ENCODE measurements around the gene TMA7B. TPM values are rescaled to one million over a fixed set of nuclear protein-coding genes. Genes with fewer than 3 reads are reported as not detected.
A peak's percentile ranks its signal among the peaks of the same experiment; 100 is the strongest.
"Not testable (repeated sequence)": the region's sequence is repeated elsewhere in the genome, so short reads cannot be mapped to it uniquely, and the experiment has no call there.

The TMA7B gene
- total RNA-seq, 2 donors from 2014 or later, result 2.4 to 2.5 TPM

DNA sequence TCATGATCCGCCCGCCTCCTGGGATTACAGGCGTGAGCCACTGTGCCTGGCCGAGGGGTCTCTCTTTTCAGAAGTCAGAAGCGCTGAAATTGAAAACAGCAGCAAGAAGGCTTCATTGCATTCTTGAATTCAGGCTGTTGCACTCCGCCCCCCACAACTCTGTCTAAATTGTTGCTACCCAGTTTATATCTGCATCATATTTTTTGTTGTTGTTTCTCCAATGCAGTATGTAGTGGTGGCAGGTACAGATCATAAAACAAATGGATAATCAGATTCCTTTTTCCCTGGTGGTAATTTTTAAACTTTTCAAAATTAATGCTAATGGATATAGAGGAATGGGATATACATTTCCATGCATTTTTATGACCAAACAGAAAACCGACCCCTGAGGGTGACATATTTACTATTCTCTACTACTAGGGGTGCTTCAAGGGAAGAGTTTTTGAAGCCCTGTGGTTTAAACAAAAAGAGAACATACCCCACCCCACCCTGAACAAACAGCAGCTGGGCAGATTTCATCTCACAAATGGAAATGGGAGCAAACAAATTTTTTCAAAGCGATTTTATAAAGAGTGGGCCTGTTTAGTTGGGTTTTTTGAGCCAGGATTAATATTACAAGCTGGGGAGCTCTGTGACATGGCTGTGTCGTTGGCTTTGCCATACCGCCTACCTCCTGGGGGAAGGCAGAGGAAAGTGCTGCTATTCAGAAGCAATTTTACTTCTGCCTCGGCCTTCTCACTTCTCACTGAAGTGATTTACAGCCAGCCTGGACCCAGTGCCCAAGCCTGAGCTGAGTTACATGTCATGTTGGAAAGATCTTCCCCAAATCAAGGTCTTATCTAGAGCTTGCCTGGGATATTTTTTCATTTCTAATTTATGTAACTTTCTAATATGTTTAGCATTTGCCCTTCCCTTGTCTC is 16.0 kb upstream of the TMA7B start:
- Mint-ChIP-seq H3K27ac (peak overlapping the region; percentile 82 to 94), H3K9me3 (no peaks in the 10 kb centered on the region), H3K36me3 (peaks cover 7 to 23% of the 10 kb centered on the region in 2 donors)
- no peak for ATAC-seq
- DNase-seq (ENCODE audit: low spot score in 2 of 2), result no peak

DNA sequence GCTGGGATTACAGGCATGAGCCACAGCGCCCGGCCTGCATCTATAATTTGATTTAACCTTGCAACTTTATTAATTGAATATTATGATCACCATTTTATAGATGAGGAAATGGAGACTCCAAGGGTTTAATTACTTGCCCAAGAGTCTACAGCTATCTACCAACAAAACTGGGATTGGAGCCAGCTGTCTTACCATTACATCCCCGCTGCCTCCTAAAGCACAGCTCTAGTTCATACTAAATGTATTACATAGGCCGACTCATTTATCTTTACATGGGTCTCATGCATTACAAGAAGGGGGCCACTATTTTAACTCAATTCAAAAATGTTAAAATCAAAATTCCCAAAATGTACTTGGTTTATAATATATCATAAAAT is 14.1 kb upstream of the TMA7B start:
- ATAC-seq, result no peak
- Mint-ChIP-seq H3K9me3 (peaks cover 6 to 9% of the 10 kb centered on the region in 2 donors), H3K36me3 (peaks cover 25 to 40% of the 10 kb centered on the region in 2 donors), H3K27ac (no peak overlapping the region)
- no peak for DNase-seq (ENCODE audit: low spot score in 2 of 2)

DNA sequence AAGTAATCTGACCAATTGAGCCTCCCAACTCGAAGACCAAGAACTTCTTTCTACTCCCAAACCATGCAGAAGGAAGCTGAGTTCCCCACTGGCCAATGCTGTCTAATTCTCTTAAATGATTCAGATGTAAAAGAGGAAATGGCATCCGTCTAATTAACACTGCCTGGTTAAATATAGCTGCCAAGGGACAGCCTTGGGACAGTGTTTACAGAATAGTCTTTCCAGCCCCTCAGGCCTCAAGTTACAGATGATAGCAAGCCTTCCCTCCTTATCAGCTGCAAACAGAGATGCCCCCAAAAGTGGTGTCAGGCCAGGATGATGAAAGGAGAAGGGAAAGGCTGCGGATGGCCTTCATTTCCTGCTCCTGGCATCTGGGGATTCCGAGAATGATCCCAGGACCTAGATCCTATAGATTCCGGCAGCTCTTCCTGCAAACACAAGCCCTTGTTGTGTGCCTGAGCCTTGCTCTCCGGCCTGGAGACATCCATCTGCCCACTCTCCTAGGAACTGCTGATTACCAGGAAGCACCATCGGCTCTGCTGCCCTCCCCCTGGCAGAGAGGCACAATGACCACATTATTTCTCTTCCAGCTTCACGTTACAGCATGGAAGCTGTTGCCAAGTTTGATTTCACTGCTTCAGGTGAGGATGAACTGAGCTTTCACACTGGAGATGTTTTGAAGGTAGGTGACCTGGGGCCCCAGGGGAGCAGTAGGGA is 13.5 kb upstream of the TMA7B start:
- Mint-ChIP-seq H3K9me3 (peaks cover 6 to 12% of the 10 kb centered on the region in 2 donors), H3K27ac (peak overlapping the region; percentile 80 to 82), H3K36me3 (peaks cover 30 to 45% of the 10 kb centered on the region in 2 donors)
- DNase-seq (ENCODE audit: low spot score in 2 of 2), result no peak
- no peak for ATAC-seq

GRCh38 chr22:39947220-39948216 is 12.7 kb upstream of the TMA7B start:
- Mint-ChIP-seq H3K9me3 (peaks cover 6 to 12% of the 10 kb centered on the region in 2 donors), H3K36me3 (peaks cover 33 to 49% of the 10 kb centered on the region in 2 donors), H3K27ac (peak overlapping the region; percentile 80 to 82)
- ATAC-seq (no peak), DNase-seq (ENCODE audit: low spot score in 2 of 2) (no peak)

GRCh38 chr22:39949964-39950737 is 10.0 kb upstream of the TMA7B start:
- Mint-ChIP-seq H3K36me3 (peaks cover 49 to 63% of the 10 kb centered on the region in 2 donors), H3K9me3 (peaks cover 6 to 12% of the 10 kb centered on the region in 2 donors), H3K27ac (peak overlapping the region; percentile 0 to 22)
- ATAC-seq (no peak), DNase-seq (ENCODE audit: low spot score in 2 of 2) (no peak)

GRCh38 chr22:39951603-39952293 is 8.4 kb upstream of the TMA7B start:
- ATAC-seq, result peak; percentile 72 to 75
- Mint-ChIP-seq H3K36me3 (peaks cover 55 to 69% of the 10 kb centered on the region in 2 donors), H3K9me3 (peaks cover 6 to 12% of the 10 kb centered on the region in 2 donors), H3K27ac (peak overlapping the region; percentile 33 to 79)
- DNase-seq (ENCODE audit: low spot score in 2 of 2), result not testable (repeated sequence)

GRCh38 chr22:39952347-39952746 is 7.8 kb upstream of the TMA7B start:
- no peak for ATAC-seq

GRCh38 chr22:39953101-39953500 is 7.1 kb upstream of the TMA7B start:
- DNase-seq (ENCODE audit: low spot score in 2 of 2), result no peak
- Mint-ChIP-seq H3K9me3 (peaks cover 6 to 12% of the 10 kb centered on the region in 2 donors), H3K36me3 (peaks cover 58 to 82% of the 10 kb centered on the region in 2 donors), H3K27ac (peak overlapping the region in 1 of 2 donors; percentile 79)
- no peak for ATAC-seq

More at GRCh38 chr22:39952347-39952746, 7.8 kb upstream of the TMA7B start:
- peaks cover 55 to 75% of the 10 kb centered on the region in 2 donors for H3K36me3 Mint-ChIP-seq
- peaks cover 6 to 12% of the 10 kb centered on the region in 2 donors for H3K9me3 Mint-ChIP-seq
- H3K27ac Mint-ChIP-seq, result peak overlapping the region; percentile 67 to 79
- DNase-seq (ENCODE audit: low spot score in 2 of 2), result no peak

DNA sequence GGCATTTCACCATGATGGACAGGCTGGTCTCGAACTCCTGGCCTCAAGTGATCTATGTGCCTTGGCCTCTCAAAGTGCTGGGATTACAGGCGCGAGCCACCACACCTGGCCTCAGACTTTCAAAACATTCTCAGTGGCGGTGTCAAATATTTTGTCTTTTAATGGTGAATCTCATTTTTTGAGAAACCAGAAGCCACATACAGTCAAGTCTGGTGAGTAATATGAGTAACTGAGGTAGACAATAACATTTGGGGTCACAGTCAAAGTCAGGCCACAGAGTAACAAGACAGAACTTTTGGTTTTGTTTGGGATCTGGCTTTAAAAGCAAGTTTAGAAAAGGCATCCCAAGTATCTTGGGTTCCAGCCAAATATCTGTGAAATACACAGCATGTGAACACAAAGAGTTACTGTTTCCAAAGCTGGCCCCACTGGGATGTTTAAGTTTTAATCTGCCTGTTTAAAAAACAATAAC is 5.6 kb upstream of the TMA7B start:
- H3K27ac Mint-ChIP-seq, result peak overlapping the region; percentile 61 to 79
- peaks cover 63 to 83% of the 10 kb centered on the region in 2 donors for H3K36me3 Mint-ChIP-seq
- peaks cover 6 to 12% of the 10 kb centered on the region in 2 donors for H3K9me3 Mint-ChIP-seq
- ATAC-seq, result peak; percentile 72 to 79
- DNase-seq (ENCODE audit: low spot score in 2 of 2), result peak; percentile 40 to 65

DNA sequence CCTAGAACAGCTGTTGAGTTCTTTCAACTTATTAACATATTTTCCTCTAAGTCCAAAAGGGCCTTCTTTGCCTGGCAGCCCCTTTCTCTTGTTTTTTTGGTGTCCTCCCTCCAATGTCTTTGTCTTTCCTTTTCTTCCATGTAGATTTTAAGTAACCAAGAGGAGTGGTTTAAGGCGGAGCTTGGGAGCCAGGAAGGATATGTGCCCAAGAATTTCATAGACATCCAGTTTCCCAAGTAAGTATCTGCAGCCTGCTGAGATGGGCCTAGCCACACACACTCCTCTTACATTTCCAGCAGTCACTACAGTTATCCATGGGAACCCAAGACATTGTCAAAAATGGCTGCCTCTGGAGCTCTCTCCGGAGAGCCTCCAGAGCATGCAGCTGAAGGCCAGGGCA is 4.5 kb upstream of the TMA7B start:
- ATAC-seq, result no peak
- H3K36me3 Mint-ChIP-seq, result peaks cover 63 to 86% of the 10 kb centered on the region in 2 donors
- no peak for DNase-seq (ENCODE audit: low spot score in 2 of 2)
- H3K27ac Mint-ChIP-seq, result no peak overlapping the region
- peaks cover 0 to 8% of the 10 kb centered on the region in 2 donors for H3K9me3 Mint-ChIP-seq

DNA sequence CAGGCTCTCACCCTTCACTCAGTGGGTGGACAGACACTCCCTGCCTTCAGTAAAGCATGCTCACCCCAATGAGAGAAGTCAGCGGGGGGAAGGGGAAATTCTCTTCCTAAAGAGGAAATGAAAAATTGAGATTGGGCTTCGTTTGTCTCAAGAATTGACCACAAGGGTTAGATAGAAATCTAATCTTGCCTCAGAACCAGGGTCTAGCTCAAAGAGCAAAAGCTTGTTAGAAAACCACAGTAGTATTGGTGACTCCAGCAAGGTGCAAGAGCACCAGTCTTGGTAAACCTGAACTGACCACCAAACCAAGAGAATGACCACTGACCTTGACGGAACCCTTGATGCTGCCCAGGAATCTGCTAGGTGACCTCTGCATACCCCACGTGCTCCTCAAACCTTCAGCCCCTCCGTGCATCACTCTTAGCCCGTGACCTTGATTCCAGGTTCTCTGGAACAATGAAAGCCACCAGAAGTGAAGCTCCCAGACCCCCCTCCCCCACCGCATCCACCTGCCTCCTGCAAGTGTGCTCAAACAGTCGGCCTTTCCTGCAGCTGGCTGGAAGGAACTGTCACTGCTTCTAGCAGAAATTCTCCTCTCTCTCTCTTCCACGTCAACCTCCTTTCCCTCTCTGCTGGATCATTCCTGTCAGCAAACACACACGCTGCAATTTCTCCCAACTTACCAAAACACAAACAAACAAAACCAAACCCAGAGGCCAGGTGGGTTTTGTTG is 3.1 kb upstream of the TMA7B start:
- no peak for ATAC-seq
- peaks cover 59 to 87% of the 10 kb centered on the region in 2 donors for H3K36me3 Mint-ChIP-seq
- DNase-seq (ENCODE audit: low spot score in 2 of 2), result no peak
- H3K9me3 Mint-ChIP-seq, result no peaks in the 10 kb centered on the region
- peak overlapping the region in 1 of 2 donors; percentile 73 for H3K27ac Mint-ChIP-seq

DNA sequence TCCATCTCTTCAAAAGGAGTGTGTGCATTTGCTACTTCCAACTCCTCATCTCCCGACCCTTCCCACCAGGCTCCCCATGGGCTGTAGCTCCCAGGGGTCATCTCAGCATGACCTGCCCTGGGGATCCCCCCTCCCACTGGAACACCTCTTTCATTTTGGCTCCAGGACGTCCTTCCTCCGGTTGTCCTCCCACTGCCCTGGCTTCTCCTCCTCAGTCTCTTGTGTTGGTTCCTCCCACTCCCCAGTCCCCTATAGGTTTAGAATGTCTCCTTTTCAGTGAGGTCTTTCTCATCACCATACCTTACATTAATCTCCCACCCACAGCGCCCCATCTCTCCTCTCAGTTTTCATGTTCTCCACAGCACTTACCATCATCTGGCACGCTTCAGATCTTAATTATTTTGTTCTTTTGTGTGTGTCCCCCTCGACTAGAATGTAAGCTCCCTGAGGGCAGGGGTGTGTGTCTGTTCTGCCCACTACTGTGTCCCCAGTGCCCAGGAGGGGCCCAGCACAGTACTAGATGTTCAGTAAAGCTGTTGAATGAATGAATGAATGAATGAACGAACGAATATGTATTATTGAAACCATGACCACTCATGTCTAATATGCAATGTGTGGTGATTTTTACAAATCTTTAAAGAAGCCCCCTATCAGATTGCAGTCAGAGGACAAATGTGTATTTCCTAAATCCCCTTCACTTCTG is 2.0 kb upstream of the TMA7B start:
- H3K36me3 Mint-ChIP-seq, result peaks cover 50 to 83% of the 10 kb centered on the region in 2 donors
- DNase-seq (ENCODE audit: low spot score in 2 of 2) (no peak), ATAC-seq (no peak)
- no peaks in the 10 kb centered on the region for H3K9me3 Mint-ChIP-seq
- peak overlapping the region in 1 of 2 donors; percentile 73 for H3K27ac Mint-ChIP-seq

- no peaks in the 10 kb centered on the region for H3K9me3 Mint-ChIP-seq
- ATAC-seq, result no peak
- no peak for DNase-seq (ENCODE audit: low spot score in 2 of 2)
- H3K36me3 Mint-ChIP-seq, result peaks cover 41 to 80% of the 10 kb centered on the region in 2 donors
- peak overlapping the region in 1 of 2 donors; percentile 61 for H3K27ac Mint-ChIP-seq
Measured at GRCh38 chr22:39958949-39959639, 1.1 kb upstream of the TMA7B start.

Data from activated naive CD4-positive, alpha-beta T cell treated with anti-CD3 and anti-CD28 coated beads, Interleukin-2, amount 50 U/mL, for 72 hours (primary cell).